ENCODE results near the gene CDC14B.
"Not testable (repeated sequence)": the region's sequence is repeated elsewhere in the genome, so short reads cannot be mapped to it uniquely, and the experiment has no call there.

CDC14B gene

DNA sequence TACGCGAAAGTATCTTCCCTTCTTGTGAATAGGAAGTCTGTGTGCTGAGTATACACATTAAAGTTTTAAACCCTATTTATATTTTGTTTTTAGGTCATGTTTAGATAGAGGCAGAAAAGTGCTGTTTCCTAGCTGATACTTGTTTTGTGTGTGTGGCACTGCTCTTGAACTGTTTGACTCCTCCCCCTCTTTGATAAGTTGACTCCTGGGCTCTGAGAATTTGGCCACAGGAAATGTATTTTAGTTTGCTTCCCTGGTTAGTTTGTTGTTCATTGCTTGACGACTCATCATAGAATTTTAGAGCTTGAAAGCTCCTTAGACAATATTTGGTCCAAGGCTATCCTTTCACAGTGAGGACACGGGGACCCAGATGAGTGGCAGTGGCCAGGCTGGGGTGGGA, 2.0 kb upstream of the CDC14B start:
- DNase-seq = no peak

DNA sequence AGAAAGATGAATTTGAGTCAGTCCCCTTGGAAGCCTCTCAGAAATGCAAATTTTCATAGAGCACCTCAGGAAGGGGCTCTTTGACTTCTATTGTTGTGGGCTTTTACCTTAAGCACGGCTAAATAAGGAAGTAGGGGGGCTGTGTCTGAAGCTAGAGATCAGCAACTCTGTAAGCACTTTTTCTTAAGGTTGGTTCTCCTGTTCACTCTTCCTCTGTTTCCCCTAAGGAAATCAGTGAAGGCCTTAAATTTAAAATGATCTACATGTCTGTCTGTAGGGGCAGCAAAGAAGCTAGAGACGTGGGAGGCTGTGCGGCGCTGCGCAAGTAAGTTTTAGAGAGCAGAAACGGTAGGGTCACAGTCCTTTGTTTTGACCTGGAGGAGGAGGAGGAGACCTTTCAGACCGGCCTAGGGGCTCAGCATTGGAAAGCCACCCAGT, 1.2 kb upstream of the CDC14B start:
- DNase-seq = no peak

- no peak for DNase-seq
These were observed 505 bp upstream of the CDC14B start for GRCh38 chr9:96620181-96620514.

DNA sequence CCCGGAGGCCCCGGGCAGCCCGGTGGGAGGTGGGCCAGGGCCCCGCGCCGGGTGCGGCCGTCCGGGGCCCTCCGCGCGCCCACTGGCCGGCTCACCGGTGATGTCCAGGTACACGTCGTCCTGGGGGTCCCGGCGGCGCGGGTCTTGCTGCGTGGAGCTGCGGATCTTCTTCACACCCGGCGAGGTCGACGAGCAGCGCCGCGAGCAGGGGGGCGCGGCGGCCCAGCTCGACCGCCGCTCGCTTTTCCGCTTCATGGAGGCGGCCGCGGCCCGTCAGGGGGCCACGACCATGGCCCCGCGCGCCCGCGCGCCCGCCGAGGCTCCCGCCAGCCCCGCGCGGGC, 548 bp downstream of the CDC14B start:
- DNase-seq = no peak

GRCh38 chr9:96618209-96619123, 1.2 kb downstream of the CDC14B start:
- DNase-seq = peak; percentile 20

DNA sequence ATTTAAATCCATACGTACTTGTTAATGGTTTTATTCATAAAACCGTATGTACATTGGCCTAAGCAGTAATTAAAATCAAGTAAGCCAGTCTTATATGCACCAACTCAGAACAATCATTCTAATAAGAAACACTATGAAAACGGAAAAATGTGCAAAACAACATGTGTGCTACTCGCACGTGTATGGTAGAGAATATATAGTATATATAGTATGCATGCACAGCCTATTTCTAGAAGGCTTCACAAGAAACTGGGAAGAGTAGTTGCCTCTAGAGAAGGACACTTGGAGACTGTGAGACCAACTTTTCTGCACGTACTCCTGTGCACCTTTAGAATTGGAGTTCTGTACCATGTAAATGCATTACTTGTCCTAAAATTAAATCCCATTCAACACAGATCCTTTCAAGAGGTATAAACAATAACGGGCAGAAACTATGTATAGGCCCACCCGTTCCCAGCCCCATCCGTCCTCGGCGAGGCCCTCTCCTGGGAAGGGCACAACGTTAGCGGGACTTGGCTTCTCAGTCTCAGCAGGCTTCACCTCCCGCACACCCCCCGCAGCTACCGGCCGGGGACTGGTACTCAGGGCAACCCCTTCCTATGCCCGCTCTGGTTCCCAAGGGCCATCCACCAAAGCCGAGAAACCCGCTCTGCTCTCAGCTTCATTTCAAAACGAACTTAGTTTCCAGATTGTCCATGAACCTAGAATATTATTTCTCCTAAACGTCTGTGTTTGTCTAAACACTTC, 2.0 kb downstream of the CDC14B start:
- no peak for DNase-seq

- DNase-seq = no peak
These were observed 2.7 kb downstream of the CDC14B start for GRCh38 chr9:96616817-96617438.

DNA sequence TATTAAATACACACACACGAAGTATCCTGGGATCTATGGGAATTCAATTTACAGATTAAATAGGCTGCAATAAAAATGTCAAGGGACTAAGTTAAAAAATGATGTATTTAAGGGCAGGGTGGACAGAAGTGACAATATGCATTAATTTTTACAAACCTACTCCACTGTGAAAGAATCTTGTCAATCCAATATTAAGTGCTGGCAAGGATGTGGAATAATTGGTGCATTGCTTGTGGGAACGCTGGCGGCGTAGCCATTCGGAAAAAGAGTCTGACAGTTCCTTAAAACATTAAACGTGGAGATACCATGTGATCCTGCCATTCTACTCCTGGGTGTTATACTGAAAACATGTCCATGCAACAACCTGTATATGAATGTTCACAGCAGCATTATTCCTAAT, 4.2 kb downstream of the CDC14B start:
- DNase-seq = no peak

GRCh38 chr9:96614664-96615063, 5.0 kb downstream of the CDC14B start:
- DNase-seq = not testable (repeated sequence)

DNA sequence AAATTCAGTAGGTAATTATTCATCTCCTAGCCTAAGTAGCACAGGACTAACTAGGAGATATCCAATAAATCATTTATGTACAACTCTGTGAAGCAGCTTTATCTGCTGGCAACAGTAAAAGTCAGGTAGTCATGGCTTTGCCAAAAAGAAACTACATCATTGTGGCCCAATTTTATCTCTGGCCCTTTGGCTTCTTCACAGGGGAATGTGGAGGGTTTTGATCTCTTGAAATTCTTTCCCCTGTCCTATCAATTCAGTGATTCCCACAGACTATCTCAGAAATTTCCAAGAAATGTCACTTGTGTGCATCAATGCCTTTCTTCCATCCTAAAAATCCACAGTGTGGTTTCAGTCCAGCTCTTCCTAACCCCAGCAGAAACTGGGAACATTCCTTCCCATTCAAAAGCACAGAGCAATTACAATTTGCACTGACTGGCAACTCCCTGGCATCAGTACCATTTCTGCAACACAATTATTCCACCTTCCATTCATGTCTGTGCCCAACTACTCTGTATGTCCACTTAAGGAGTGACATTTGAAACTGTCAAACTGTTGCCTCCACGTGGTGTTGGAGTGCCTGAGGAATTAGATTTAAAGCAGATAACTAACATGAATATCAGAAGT, 6.6 kb downstream of the CDC14B start:
- DNase-seq = no peak

GRCh38 chr9:96612105-96612965, 7.3 kb downstream of the CDC14B start:
- DNase-seq = peak; percentile 72

- no peak for DNase-seq
These were observed 8.3 kb downstream of the CDC14B start for GRCh38 chr9:96611302-96611701.

GRCh38 chr9:96609732-96610131, 9.9 kb downstream of the CDC14B start:
- DNase-seq = no peak

GRCh38 chr9:96607971-96608370, 11.7 kb downstream of the CDC14B start:
- DNase-seq = no peak

- no peak for DNase-seq
These were observed 14.3 kb downstream of the CDC14B start for GRCh38 chr9:96605328-96605727.

- no peak for DNase-seq
These were observed 15.7 kb downstream of the CDC14B start for GRCh38 chr9:96604004-96604319.

DNA sequence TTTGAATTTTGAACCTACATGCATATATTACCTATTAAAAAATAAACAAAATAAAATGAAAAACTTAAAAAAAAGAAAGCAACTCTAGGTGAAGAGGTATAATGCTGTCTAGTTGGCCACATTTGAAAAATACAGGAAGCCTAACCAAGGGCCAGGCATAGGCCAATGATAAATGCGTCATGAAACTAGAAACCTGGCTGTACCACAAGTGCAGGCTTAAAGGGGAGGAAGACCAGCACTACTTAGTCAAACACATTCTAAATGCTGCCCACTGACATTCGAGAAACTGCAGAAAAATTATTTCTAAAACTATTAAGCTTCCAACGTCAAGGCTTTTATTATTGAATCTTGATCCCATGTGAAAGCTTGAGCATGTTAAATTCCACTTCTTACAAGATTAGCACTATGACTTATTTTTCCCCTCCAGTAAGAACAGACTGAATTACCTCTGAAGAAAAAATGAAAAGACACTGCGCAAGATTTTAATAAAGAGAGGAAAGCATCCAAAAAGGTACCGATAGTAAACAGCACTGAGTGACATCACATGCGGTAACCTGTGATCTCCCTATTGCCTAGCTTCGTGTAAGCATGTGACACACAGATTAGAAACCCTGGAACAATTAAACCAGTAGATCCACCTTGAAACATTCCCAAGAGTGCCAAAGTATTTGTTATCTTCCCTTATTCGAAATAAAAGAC, 16.2 kb downstream of the CDC14B start:
- no peak for DNase-seq

- no peak for DNase-seq
These were observed 20.3 kb downstream of the CDC14B start for GRCh38 chr9:96599298-96599697.

GRCh38 chr9:96596601-96597111, 23.0 kb downstream of the CDC14B start:
- no peak for DNase-seq

GRCh38 chr9:96587338-96588315, 32.0 kb downstream of the CDC14B start:
- no peak for DNase-seq
